B cell (primary cell): ENCODE results near the gene TBX18. TPM values are rescaled to one million over a fixed set of nuclear protein-coding genes. Genes with fewer than 3 reads are reported as not detected.

ENCODE experiments used
- ATAC-seq: fragments of 200-7000 bp; cut with Tn5 transposase; one replicate; pipeline ENCODE4 v1.10.0; 2021; ENCODE audit warnings: low read depth, mild to moderate bottlenecking, moderate number of reproducible peaks, moderate library complexity
- CTCF ChIA-PET: fragments of 350-600 bp; sonication (Branson Sonifier 250); formaldehyde crosslinking; loops from one replicate; lab custom pipeline; 2021; ENCODE audit warnings: antibody characterized with exemption, inconsistent platforms; lab: Charles Lee
- POLR2A ChIA-PET: fragments of 350-600 bp; sonication (Branson Sonifier 250); formaldehyde crosslinking; loops from one replicate; lab custom pipeline; 2021; ENCODE audit warnings: antibody characterized with exemption; lab: Charles Lee
- DNase-seq: peaks from one replicate; pipeline ENCODE4 v3.0.0; 2013
- H2AFZ ChIP-seq: 2 replicates; pipeline ENCODE4 v1.6.1; 2012; ENCODE audit warnings: mild to moderate bottlenecking, low read depth, low read length; ENCODE audit not compliant: insufficient read depth, poor library complexity, severe bottlenecking
- H3K27ac ChIP-seq, 2 donors: 1 replicate in 1 of 2; 2 replicates in 1 of 2; pipeline ENCODE4 v1.5.1; 2012 to 2013; ENCODE audit warnings: low read length in 2 of 2, mild to moderate bottlenecking in 2 of 2, moderate library complexity in 1 of 2
- H3K27me3 ChIP-seq, 4 experiments: fragments of 200-600 bp in 1 of 4; sonication (generic) in 1 of 4; replicated peaks in 1 of 4; 1 replicate in 2 of 4; 2 replicates in 2 of 4; pipeline versions ENCODE4 v1.6.1 to v1.7.0; 2013 to 2016; ENCODE audit warnings: low read length in 3 of 4, mild to moderate bottlenecking in 2 of 4, mixed read lengths in 1 of 4, moderate library complexity in 1 of 4; ENCODE audit not compliant: insufficient read depth in 4 of 4, control insufficient read depth in 3 of 4; ENCODE audit errors: control extremely low read depth in 1 of 4
- H3K36me3 ChIP-seq, 2 experiments: replicated peaks in 1 of 2; 1 replicate in 1 of 2; 2 replicates in 1 of 2; pipeline versions ENCODE4 v1.6.1 to v1.7.1; 2013; ENCODE audit warnings: low read length in 1 of 2; ENCODE audit not compliant: insufficient read depth in 2 of 2, control insufficient read depth in 1 of 2; ENCODE audit errors: control extremely low read depth in 1 of 2, extremely low read depth in 1 of 2
- H3K4me1 ChIP-seq, 2 donors: fragments of 200-600 bp in 1 of 2; sonication (generic) in 1 of 2; 1 replicate in 1 of 2; 2 replicates in 1 of 2; pipeline versions ENCODE4 v1.5.1 to v1.6.1; 2013 to 2017; ENCODE audit warnings: low read length in 2 of 2; ENCODE audit not compliant: control insufficient read depth in 2 of 2, insufficient read depth in 2 of 2
- H3K4me2 ChIP-seq: replicated peaks from 2 replicates; pipeline ENCODE3; 2012; ENCODE audit warnings: mild to moderate bottlenecking, low read depth, low read length; ENCODE audit not compliant: poor library complexity, severe bottlenecking
- H3K4me3 ChIP-seq, 5 experiments: fragments of 200-600 bp in 1 of 5; sonication (generic) in 1 of 5; 1 replicate in 3 of 5; 2 replicates in 2 of 5; pipeline versions ENCODE4 v1.5.1 to v1.7.0; 2011 to 2016; ENCODE audit warnings: low read length in 4 of 5, mild to moderate bottlenecking in 4 of 5, low read depth in 2 of 5, control low read depth in 1 of 5, moderate library complexity in 1 of 5; ENCODE audit not compliant: insufficient read depth in 1 of 5; ENCODE audit errors: control extremely low read depth in 1 of 5, extremely low read depth in 1 of 5
- H3K79me2 ChIP-seq: fragments of 200-600 bp; sonication (generic); one replicate; pipeline ENCODE4 v1.6.0; 2016; ENCODE audit warnings: low read length; ENCODE audit not compliant: control insufficient read depth, insufficient read depth
- H3K9ac ChIP-seq: fragments of 200-600 bp; sonication (generic); 2 replicates; pipeline ENCODE4 v1.6.1; 2017; ENCODE audit warnings: mild to moderate bottlenecking, low read length, moderate library complexity
- H3K9me3 ChIP-seq, 3 donors: one replicate each; pipeline versions ENCODE4 v1.6.1 to v1.7.1; 2013; ENCODE audit warnings: low read length in 2 of 3; ENCODE audit not compliant: control insufficient read depth in 2 of 3, insufficient read depth in 1 of 3; ENCODE audit errors: control extremely low read depth in 1 of 3
- H4K20me1 ChIP-seq: 2 replicates; pipeline ENCODE4 v1.6.0; 2012; ENCODE audit warnings: mild to moderate bottlenecking, low read length; ENCODE audit not compliant: insufficient read depth, control insufficient read depth, poor library complexity, severe bottlenecking
- H3K27ac Mint-ChIP-seq: one replicate; pipeline ENCODE4 v1.8.0; 2021; ENCODE audit warnings: mixed read lengths
- H3K27me3 Mint-ChIP-seq: one replicate; pipeline ENCODE4 v1.8.0; 2021; ENCODE audit warnings: mixed read lengths
- H3K4me1 Mint-ChIP-seq: one replicate; pipeline ENCODE4 v1.8.0; 2021; ENCODE audit warnings: mixed read lengths
- H3K4me3 Mint-ChIP-seq: one replicate; pipeline ENCODE4 v1.8.0; 2021; ENCODE audit warnings: mixed read lengths
- H3K9me3 Mint-ChIP-seq: one replicate; pipeline ENCODE4 v1.8.0; 2022; ENCODE audit warnings: mixed read lengths; ENCODE audit not compliant: insufficient read depth
- EZH2 ChIP-seq: IDR thresholded peaks from 2 replicates; pipeline ENCODE4 v1.6.1; 2012; ENCODE audit warnings: borderline replicate concordance, low read depth, mild to moderate bottlenecking, moderate library complexity, low read length; ENCODE audit not compliant: insufficient read depth, poor library complexity, severe bottlenecking
- WGBS: methylation state at CpG from one replicate; pipeline ENCODE4 v1.1.5; 2013; ENCODE audit warnings: missing lambda C conversion rate; ENCODE audit not compliant: insufficient coverage; 5-methylcytosine and 5-hydroxymethylcytosine counted together
- intact Hi-C: fragments of 100-400 bp; cut with micrococcal nuclease; formaldehyde crosslinking; loops from one replicate; pipeline ENCODE4 v1.10.0; 2022
- polyA plus RNA-seq: library from polyadenylated mRNA; depleted of rRNA; stranded (reverse); fragments of >200 nt; gene quantifications from 2 replicates; pipeline ENCODE4 v1.2.3, GENCODE V29; 2012
- total RNA-seq, 2 donors: library from RNA; stranded (reverse); fragments of 120-200 nt in 1 of 2; gene quantifications; 1 replicate in 1 of 2; 2 replicates in 1 of 2; pipeline versions ENCODE4 v1.2.3 to v1.2.4, GENCODE V29; 2013 to 2022
- TF ChIP-seq, protein P1 (sequence below): fragments of 200-600 bp; IDR thresholded peaks from one replicate; pipeline ENCODE4 v1.8.0; 2022; ENCODE audit warnings: antibody characterized with exemption, mild to moderate bottlenecking

TBX18 gene
- total and polyA plus RNA-seq, 2 donors (not counting 1 experiment from before 2014, with no cell fraction given): not detected

GRCh38 chr6:84688141-84688873, 76.1 kb downstream of the TBX18 start:
- Histone ChIP-seq H3K9me3 (no peaks in the 10 kb centered on the region), H3K4me1 (no peaks in the 10 kb centered on the region), H3K79me2 (no peaks in the 10 kb centered on the region), H4K20me1 (no peaks in the 10 kb centered on the region), H3K4me3 (no peak overlapping the region), H3K36me3 (no peaks in the 10 kb centered on the region), H3K9ac (no peak overlapping the region), H3K27ac (no peak overlapping the region), H2AFZ (no peak overlapping the region), H3K4me2 (no peak overlapping the region), H3K27me3 (no peaks in the 10 kb centered on the region)
- no peaks in the 10 kb centered on the region for H3K4me1 Mint-ChIP-seq
- peaks cover 3% of the 10 kb centered on the region for H3K9me3 Mint-ChIP-seq
- H3K4me3 Mint-ChIP-seq: no peak overlapping the region
- TF ChIP-seq EZH2: no peak
- TF ChIP-seq, protein P1, sequence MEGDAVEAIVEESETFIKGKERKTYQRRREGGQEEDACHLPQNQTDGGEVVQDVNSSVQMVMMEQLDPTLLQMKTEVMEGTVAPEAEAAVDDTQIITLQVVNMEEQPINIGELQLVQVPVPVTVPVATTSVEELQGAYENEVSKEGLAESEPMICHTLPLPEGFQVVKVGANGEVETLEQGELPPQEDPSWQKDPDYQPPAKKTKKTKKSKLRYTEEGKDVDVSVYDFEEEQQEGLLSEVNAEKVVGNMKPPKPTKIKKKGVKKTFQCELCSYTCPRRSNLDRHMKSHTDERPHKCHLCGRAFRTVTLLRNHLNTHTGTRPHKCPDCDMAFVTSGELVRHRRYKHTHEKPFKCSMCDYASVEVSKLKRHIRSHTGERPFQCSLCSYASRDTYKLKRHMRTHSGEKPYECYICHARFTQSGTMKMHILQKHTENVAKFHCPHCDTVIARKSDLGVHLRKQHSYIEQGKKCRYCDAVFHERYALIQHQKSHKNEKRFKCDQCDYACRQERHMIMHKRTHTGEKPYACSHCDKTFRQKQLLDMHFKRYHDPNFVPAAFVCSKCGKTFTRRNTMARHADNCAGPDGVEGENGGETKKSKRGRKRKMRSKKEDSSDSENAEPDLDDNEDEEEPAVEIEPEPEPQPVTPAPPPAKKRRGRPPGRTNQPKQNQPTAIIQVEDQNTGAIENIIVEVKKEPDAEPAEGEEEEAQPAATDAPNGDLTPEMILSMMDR: no peak
- no peaks in the 10 kb centered on the region for H3K27me3 Mint-ChIP-seq
- ATAC-seq (no peak), DNase-seq (no peak)
- ChIA-PET CTCF (no interaction called here), POLR2A (no interaction called here)
- intact Hi-C loops: no loop called here
- H3K27ac Mint-ChIP-seq: no peak overlapping the region
- WGBS: 77% methylated on average over 5 of the region's 7 CpGs

DNA sequence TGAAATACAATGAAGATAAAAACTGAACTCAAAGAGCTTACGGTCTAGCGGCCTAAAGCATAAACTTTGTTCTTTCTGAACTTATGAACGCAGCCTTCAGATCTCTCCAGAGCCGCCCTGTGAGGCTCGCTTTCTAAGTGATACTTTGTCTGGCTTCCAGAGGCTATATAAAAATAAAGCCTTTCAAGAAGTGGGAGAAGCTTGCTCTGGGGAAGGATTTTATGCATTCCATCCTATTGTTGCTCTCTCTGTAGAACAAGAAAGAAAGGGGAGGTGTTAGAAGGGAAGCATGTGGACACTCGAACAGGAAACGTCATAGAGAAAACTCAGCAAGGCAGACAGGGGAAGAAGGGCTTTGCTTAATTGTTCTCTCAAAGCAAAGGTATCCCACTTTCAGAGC, 77.0 kb downstream of the TBX18 start:
- H2AFZ ChIP-seq: no peak overlapping the region
- H3K4me2 ChIP-seq: no peak overlapping the region
- H3K9me3 ChIP-seq: no peaks in the 10 kb centered on the region
- intact Hi-C loops: no loop called here
- no peaks in the 10 kb centered on the region for H3K36me3 ChIP-seq
- H3K4me3 ChIP-seq: no peak overlapping the region
- no peaks in the 10 kb centered on the region for H4K20me1 ChIP-seq
- DNase-seq: no peak
- Mint-ChIP-seq H3K27ac (no peak overlapping the region), H3K9me3 (peaks cover 3% of the 10 kb centered on the region), H3K27me3 (no peaks in the 10 kb centered on the region), H3K4me1 (no peaks in the 10 kb centered on the region), H3K4me3 (no peak overlapping the region)
- ATAC-seq: no peak
- TF ChIP-seq EZH2: no peak
- TF ChIP-seq, protein P1: no peak
- no peaks in the 10 kb centered on the region for H3K79me2 ChIP-seq
- no peaks in the 10 kb centered on the region for H3K27me3 ChIP-seq
- CTCF ChIA-PET: no interaction called here
- H3K4me1 ChIP-seq: no peaks in the 10 kb centered on the region
- WGBS: 93% methylated on average over 3 of the region's 7 CpGs
- no peak overlapping the region for H3K9ac ChIP-seq
- POLR2A ChIA-PET: no interaction called here
- H3K27ac ChIP-seq: no peak overlapping the region
